Measurements from ENCODE around the gene TEX11. TPM values are rescaled to one million over a fixed set of nuclear protein-coding genes. Genes with fewer than 3 reads are reported as not detected.

Gene TEX11
- total and polyA plus RNA-seq, 2 donors (not counting 1 experiment from before 2014, with no cell fraction given), result not detected

DNA sequence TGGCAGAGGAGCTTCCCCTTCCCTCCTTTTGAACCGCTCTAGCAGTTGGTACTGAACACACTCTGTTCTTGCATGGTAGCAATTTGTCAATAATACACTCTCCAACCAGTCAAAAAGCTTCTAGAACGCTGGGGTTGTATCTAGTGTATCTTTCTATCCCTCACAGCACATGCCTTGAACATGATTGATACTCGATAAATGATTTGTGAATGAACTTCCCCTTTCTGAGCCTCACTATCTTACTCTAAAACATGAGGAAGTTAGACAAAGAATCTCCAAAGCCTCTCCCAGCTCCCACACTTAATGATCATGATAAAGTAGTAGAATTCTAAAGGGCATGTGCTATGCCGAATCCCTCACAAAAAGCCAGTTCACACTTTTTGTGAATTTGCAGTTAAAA lies 399.4 kb downstream of the TEX11 start:
- Histone ChIP-seq H3K79me2 (ENCODE audit: control insufficient read depth, insufficient read depth, low read length) (no peaks in the 10 kb centered on the region), H4K20me1 (ENCODE audit: control insufficient read depth, extremely low read depth, insufficient read depth, low read length) (no peaks in the 10 kb centered on the region), H3K4me1 (ENCODE audit: control insufficient read depth, extremely low read depth, insufficient read depth, low read length) (no peaks in the 10 kb centered on the region), H3K27ac (ENCODE audit: insufficient read depth, low read length) (no peak overlapping the region), H3K27me3 (ENCODE audit: control insufficient read depth, insufficient read depth, low read length) (no peaks in the 10 kb centered on the region), H3K4me2 (ENCODE audit: extremely low read depth, insufficient read depth, low read length) (no peak overlapping the region), H3K36me3 (ENCODE audit: control insufficient read depth, insufficient read depth, low read length) (no peaks in the 10 kb centered on the region), H3K9ac (ENCODE audit: insufficient read depth, low read length) (no peak overlapping the region), H3K9me3 (ENCODE audit: control insufficient read depth, insufficient read depth, low read depth, low read length) (no peaks in the 10 kb centered on the region), H3K4me3 (replicated peaks in 1 of 4; ENCODE audit: control extremely low read depth in 1 of 4, insufficient read depth in 1 of 4, low read depth in 3 of 4, low read length in 4 of 4) (no peak overlapping the region), H2AFZ (ENCODE audit: low read length) (no peak overlapping the region)
- DNase-seq (ENCODE audit: low read depth in 2 of 2), result no peak
- no peak for TF ChIP-seq EZH2 (IDR thresholded peaks at IDR 0.05; ENCODE audit: low read length, missing control alignments)

DNA sequence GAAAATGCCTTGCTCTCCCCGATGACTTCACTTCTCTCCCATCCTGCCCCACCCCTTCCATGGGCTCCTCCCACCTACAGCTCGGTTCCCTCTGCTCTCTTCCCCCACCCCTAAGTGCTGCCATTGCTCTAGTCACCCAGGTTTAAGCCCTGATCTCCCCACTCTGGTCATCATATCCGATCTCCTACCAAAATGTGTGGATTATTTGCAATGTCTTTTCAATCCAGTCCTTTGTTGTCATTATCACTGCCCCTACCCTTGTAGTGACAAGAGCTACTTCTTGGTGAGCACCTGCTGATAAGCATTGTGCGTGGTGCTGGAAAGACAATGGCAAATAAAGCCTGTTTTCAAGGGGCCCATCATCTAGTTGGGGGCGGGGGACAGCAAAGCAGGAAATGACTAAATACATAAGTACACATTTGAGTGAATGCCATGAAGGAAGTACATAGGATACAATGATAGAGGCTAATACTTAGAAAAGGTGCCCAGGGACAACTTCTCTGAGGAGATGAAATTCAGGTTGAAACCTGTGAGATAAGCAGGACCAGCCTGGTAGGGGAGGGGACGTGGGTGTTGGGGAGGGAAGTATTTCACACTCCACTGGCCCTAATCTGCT lies 400.1 kb downstream of the TEX11 start:
- no peaks in the 10 kb centered on the region for H3K79me2 ChIP-seq (ENCODE audit: control insufficient read depth, insufficient read depth, low read length)
- no peak overlapping the region for H3K4me3 ChIP-seq (replicated peaks in 1 of 4; ENCODE audit: control extremely low read depth in 1 of 4, insufficient read depth in 1 of 4, low read depth in 3 of 4, low read length in 4 of 4)
- no peaks in the 10 kb centered on the region for H3K36me3 ChIP-seq (ENCODE audit: control insufficient read depth, insufficient read depth, low read length)
- no peaks in the 10 kb centered on the region for H3K4me1 ChIP-seq (ENCODE audit: control insufficient read depth, extremely low read depth, insufficient read depth, low read length)
- no peak overlapping the region for H3K27ac ChIP-seq (ENCODE audit: insufficient read depth, low read length)
- no peak overlapping the region for H2AFZ ChIP-seq (ENCODE audit: low read length)
- H3K9me3 ChIP-seq (ENCODE audit: control insufficient read depth, insufficient read depth, low read depth, low read length), result no peaks in the 10 kb centered on the region
- no peak overlapping the region for H3K9ac ChIP-seq (ENCODE audit: insufficient read depth, low read length)
- no peaks in the 10 kb centered on the region for H4K20me1 ChIP-seq (ENCODE audit: control insufficient read depth, extremely low read depth, insufficient read depth, low read length)
- TF ChIP-seq EZH2 (IDR thresholded peaks at IDR 0.05; ENCODE audit: low read length, missing control alignments) (no peak), CTCF (conservative IDR thresholded peaks at IDR 0.05 in 1 of 2, IDR thresholded peaks at IDR 0.05 in 1 of 2; ENCODE audit: low read depth in 1 of 2, low read length in 2 of 2) (no peak)
- no peaks in the 10 kb centered on the region for H3K27me3 ChIP-seq (ENCODE audit: control insufficient read depth, insufficient read depth, low read length)
- no peak overlapping the region for H3K4me2 ChIP-seq (ENCODE audit: extremely low read depth, insufficient read depth, low read length)
- DNase-seq (ENCODE audit: low read depth in 2 of 2), result peak in 1 of 2 donors; percentile 10

- H4K20me1 ChIP-seq (ENCODE audit: control insufficient read depth, extremely low read depth, insufficient read depth, low read length), result no peaks in the 10 kb centered on the region
- H3K4me1 ChIP-seq (ENCODE audit: control insufficient read depth, extremely low read depth, insufficient read depth, low read length), result no peaks in the 10 kb centered on the region
- H3K4me3 ChIP-seq (replicated peaks in 1 of 4; ENCODE audit: control extremely low read depth in 1 of 4, insufficient read depth in 1 of 4, low read depth in 3 of 4, low read length in 4 of 4), result no peak overlapping the region
- H3K27me3 ChIP-seq (ENCODE audit: control insufficient read depth, insufficient read depth, low read length), result no peaks in the 10 kb centered on the region
- no peak overlapping the region for H2AFZ ChIP-seq (ENCODE audit: low read length)
- H3K36me3 ChIP-seq (ENCODE audit: control insufficient read depth, insufficient read depth, low read length), result no peaks in the 10 kb centered on the region
- no peaks in the 10 kb centered on the region for H3K9me3 ChIP-seq (ENCODE audit: control insufficient read depth, insufficient read depth, low read depth, low read length)
- H3K27ac ChIP-seq (ENCODE audit: insufficient read depth, low read length), result no peak overlapping the region
- no peak for DNase-seq (ENCODE audit: low read depth in 2 of 2)
- no peak overlapping the region for H3K4me2 ChIP-seq (ENCODE audit: extremely low read depth, insufficient read depth, low read length)
- no peak for TF ChIP-seq CTCF (conservative IDR thresholded peaks at IDR 0.05 in 1 of 2, IDR thresholded peaks at IDR 0.05 in 1 of 2; ENCODE audit: low read depth in 1 of 2, low read length in 2 of 2)
- TF ChIP-seq EZH2 (IDR thresholded peaks at IDR 0.05; ENCODE audit: low read length, missing control alignments), result no peak
- no peaks in the 10 kb centered on the region for H3K79me2 ChIP-seq (ENCODE audit: control insufficient read depth, insufficient read depth, low read length)
- H3K9ac ChIP-seq (ENCODE audit: insufficient read depth, low read length), result no peak overlapping the region
These were observed 403.1 kb downstream of the TEX11 start for GRCh38 chrX:70505451-70505841.
